HG02588 (cell line): ENCODE data around the gene SLC39A5.
A peak's percentile ranks its signal among the peaks of the same experiment; 100 is the strongest.
"Not testable (repeated sequence)": the region's sequence is repeated elsewhere in the genome, so short reads cannot be mapped to it uniquely, and the experiment has no call there.

ENCODE experiments used
- ATAC-seq: cut with Tn5 transposase; IDR thresholded peaks from one replicate; pipeline ENCODE4 v1.9.1; 2021; ENCODE audit warnings: mild to moderate bottlenecking, moderate library complexity; ENCODE audit not compliant: unreplicated experiment

SLC39A5 gene, protein sequence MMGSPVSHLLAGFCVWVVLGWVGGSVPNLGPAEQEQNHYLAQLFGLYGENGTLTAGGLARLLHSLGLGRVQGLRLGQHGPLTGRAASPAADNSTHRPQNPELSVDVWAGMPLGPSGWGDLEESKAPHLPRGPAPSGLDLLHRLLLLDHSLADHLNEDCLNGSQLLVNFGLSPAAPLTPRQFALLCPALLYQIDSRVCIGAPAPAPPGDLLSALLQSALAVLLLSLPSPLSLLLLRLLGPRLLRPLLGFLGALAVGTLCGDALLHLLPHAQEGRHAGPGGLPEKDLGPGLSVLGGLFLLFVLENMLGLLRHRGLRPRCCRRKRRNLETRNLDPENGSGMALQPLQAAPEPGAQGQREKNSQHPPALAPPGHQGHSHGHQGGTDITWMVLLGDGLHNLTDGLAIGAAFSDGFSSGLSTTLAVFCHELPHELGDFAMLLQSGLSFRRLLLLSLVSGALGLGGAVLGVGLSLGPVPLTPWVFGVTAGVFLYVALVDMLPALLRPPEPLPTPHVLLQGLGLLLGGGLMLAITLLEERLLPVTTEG

DNA sequence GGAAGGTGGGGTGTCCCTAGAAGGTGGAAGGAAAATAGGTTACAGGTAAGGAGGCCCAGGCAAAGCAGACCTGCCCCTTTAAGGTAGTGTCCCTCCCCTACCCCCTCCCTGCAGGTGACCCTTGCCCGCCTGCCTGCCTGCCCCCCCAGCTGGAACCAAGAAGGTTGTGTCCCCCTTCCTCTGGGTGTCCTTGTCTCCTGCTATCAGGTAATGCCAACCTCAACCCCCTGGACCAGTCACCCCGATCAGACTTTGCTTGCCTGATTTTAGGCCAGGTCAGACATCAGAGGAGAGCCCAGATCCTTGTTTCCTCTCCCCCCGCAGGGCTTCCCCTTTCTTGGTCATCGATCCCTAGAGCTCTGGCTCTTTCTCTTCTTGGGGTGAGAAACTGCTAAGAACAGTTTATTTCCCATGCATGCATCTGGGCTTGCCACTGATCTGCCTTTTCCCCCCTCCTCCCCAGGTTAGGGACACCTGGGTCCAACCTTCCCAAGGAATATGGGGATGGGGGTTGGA lies at the start of gene SLC39A5:
SLC39A5 (plus strand) TSS at position 136 of the 516 bp plus-strand sequence. CDS start 1,224 bp downstream, outside the sequence.
- ATAC-seq: no peak

DNA sequence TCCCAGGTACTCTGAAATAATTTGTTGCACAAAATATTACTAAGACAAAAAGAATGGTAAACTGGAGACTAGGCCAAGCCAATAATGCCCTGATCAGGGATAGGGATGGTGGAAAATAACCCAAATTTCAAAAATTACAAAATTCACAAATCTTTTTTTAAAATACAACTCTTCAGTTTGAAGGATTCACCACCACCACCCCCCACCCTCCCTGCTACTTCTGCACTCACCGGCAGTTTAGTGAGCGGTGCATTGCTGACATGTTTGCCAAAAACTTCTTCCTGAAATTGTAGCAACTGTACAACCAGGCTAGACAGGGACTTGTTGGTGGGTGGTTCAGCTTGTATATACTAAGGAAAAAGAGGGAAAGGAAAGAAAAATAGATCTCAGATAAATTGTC lies 42.9 kb upstream of the SLC39A5 start:
- ATAC-seq: no peak

DNA sequence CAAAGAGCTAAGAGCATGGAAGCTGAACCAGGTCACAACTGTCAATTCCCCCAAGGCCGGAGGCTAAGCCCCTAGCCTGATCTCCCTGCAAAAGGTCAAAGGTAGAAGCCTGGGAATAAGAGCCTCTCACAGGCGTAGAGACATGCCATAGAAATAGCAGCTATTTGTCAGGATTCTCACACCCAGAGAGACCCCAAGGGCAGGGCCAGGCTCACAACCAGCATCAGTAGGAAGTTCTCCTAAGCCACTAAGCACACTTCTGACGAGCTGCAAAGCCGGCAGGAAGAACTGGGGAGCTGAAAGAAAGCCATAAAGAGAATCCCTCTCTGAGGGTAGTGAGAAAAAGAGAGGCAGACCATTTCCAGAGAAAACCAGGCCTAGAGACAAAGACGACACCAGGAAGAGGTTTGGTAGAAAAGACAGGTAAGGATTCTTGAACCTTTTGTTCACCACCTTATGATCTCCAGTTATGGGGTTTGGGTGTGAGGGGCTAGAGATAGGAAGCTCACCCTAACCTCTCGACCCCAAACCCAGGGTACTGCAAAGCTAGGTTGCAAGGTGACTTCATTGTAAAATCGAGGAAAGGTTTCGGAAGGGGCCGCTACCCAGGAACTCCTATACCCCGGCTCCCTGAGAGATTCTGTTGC lies 41.6 kb upstream of the SLC39A5 start:
- no peak for ATAC-seq

DNA sequence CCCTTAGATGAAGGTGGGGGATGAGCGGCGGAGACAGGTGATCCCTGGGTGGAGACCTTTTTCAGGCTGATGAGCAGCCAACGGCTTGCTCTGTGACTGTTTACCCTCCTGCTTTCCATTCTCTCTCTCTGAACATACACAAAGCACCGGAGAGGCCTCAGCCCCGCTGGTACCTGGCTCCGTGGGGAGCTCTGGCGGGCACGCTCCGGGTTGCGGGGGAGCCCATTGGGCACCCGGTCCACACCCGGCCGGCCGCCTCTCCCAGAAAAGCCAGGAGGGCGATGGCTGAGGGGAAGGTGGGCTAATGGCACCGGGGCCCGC lies 41.1 kb upstream of the SLC39A5 start:
- ATAC-seq: no peak

DNA sequence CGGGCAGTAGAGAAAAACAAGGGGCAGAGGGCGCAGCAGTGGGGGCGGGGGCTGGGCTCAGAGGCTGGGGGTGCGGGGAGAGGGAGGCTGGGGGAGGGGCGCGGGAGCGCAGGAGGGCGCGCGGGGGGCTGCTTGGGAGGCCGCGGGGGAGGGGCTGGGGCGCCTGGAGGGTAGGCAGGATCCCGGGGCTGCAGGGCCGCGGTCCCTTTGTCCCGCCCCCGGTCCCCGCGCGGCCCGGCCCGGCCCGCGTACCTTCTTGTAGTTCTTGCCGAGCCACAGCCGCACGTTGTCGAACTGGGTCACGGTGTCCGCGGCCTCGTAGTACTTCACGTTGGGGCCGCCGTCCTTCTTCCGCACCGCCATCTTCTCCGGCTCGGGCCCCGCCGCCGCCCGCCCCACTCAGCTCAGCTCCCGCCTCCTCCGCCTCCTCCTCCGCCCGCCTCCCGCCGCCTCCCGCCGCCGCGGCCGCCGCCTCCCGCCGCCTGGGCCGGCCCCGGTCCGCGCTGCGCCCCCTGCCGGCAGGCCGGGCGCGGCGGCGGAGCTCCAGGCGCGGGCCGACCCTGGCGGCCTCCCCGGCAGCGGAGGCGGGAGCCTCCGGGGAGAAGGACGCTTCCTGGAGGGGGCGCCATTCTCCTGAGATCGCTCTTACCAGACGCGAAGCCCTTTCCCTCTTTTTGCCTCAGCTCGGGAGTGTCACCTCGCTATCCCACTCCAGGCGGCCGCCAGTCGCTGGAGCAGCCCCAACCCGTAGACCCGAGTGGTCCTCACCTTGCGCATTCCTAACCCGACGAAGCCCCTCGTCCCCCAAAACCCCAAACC lies 40.5 kb upstream of the SLC39A5 start, which contains the start of gene SMARCC2:
SMARCC2 (minus strand) TSS at position 385 of the 819 bp plus-strand sequence; CDS start at position 363, 22 bp downstream.
- peak; percentile 74 for ATAC-seq

DNA sequence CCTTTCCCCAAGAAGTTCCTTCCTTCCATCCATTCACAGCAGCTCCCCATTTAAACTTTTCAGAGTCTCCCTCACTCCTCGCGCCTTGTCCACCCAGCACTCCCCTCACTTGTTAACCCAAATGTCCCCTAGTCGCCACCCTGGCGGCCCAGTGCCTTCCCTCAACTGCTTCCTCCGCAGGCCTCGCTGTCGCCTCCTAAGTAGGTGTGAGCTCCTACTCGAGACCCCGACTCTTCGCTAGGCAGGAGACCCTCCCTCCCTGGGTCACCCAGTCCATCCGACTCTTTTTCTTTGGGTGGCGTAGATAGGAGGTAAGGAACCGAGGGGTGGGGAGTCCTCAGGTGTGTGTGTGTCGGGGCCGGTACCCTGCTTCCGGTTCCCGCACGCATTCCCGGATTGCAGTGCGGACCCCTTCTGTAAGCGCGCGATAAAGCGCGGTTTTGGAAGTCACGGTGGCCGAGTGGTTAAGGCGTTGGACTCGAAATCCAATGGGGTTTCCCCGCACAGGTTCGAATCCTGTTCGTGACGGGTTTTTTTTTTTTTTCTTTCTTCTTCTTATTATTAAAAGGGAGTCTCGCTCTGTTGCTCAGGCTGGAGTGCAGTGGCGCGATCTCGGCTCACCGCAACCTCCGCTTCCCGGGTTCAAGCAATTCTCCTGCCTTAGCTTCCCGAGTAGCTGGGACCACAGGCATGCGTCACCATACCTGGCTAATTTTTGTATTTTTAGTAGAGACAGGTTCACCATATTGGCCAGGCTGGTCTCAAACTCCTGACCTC lies 39.7 kb upstream of the SLC39A5 start:
- ATAC-seq: peak; percentile 31

DNA sequence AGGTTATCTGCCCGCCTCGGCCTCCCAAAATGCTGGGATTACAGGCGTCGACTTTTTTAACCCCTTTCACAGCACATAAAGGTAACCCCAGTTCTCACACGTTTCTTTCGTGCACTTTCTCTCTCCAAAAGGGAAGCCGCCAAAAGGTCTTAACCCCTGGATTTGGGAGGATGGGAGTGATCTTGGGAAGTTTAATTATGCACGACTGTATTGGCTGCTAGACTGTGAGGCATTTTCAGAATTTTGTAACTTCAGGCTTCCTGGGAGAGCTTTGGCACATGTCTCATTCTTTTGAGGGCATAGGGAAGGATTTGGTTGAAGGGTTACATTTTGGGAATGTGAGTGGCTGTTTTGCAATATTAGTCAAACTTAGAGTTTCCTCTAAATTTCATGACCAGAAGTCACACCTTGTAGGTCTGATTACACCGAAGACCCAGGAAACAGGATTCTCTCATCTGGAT lies 39.1 kb upstream of the SLC39A5 start:
- ATAC-seq: no peak

DNA sequence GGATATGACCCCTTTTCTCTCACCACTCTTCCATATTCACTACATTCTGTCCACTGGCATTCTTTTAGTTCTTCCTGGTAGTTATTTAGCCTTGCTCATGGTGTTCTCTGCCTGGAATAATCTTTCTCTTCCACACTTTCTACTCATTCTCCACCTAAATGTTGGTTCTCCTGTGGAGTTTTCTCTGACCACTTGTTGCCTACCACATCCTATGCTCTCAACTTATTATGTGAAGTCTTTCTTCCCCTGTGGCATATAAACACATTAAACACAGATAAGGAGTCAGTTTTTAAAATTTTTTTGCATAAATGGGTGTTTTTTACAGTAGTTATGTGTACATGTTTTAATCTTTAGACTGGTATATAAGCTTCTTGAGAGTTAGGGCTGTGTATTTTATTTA lies 37.3 kb upstream of the SLC39A5 start:
- ATAC-seq: no peak

DNA sequence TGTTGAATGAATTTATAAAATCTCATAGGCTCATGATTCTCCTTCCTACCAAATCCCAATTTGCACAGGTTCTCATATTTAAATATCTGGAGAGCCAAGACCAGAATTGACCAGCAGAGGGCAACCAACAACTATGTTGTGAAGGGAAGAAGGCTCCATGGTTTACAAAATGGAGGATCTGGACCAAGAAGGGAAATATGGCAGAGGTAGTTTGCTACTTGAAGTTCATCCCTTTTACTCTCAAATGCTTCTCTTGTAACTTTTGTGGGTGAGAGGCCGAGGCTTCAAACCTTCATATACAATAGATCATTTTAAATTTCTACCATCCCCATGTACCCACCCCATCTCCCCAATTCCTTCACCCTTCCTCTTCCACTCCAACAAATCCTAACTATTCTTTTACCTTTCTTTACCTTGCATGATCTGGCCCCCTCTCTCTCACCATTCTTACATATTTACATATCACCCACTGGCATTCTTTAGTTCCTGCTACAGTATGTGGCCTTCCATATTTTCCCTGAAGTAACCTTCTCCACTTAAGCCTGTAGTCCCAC lies 36.7 kb upstream of the SLC39A5 start:
- ATAC-seq: no peak

DNA sequence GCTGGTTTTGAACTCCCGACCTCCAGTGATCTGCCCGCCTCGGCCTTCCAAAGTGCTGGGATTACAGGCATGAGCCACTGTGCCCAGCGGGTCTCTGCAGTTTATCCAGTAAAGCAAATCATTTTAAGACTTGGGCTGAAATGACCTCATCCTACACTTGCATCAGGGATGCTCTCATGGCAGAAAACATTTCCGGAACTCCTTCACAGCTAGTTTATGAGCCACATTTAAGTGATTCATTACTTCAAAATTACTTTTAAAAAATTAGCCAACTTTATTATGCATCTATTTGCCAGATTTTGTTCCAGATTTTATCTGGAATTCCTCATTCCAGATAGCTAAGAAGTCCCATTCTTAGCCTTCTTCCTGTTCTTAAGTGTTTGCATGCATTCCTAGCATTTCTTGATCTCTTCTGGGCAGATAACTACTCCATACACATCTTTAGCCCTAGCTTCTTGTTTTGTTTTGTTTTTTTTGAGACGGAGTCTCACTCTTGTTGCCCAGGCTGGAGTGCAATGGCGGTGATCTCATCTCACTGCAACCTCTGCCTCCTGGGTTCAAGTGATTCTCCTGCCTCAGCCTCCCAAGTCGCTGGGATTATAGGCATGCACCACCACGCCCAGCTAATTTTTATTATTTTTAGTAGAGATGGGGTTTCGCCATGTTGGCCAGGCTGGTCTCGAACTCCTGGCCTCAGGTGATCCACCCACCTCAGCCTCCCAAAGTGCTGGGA lies 32.9 kb upstream of the SLC39A5 start:
- ATAC-seq: not testable (repeated sequence)

DNA sequence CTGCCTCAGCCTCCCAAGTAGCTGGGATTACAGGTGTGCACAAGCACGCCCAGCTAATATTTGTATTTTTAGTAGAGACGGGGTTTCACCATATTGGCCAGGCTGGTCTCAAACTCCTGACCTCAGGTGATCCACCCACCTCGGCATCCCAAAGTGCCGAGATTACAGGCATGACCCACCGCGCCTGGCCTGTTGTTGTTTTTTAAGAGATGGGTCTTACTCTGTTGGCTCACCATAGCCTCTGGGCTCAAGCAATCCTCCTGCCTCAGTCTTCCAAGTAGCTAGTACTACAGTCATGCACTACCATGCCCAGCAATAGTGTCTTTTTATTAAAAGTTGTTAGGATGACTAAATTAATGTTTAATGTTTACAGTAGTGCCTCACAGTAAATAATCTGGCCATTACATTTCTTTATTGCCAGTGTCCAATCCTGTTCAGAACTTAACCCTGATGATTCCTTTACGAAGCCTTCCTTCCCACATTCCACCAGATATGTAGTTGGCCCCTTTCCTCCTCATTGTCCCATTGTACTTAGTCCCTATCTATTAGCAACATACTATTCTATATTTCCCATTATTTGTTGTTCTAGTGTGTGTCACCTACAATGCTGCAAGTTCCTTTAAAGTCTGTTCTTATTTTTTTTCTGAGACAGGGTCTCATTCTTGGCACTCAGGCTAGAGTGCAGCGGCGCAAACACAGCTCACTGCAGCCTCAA lies 31.8 kb upstream of the SLC39A5 start:
- no peak for ATAC-seq

DNA sequence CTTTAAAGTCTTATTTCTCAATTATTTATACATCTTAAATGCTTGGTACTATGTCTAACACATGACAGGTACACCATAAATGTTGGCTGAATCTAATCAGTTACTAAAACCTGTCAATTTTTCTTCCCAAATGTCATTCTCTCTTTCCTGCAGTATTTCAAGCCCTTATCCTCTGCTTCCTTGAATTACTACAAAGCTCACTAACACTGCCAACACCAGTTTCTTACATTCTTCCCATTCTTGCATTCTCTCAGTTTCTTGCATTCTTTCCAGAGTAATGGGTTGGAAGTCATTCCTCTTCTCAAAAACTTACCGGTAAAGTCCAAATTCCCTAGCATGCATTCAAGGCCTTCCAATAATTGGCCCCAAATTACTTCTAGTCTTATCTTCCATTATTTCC lies 31.0 kb upstream of the SLC39A5 start:
- ATAC-seq: no peak

DNA sequence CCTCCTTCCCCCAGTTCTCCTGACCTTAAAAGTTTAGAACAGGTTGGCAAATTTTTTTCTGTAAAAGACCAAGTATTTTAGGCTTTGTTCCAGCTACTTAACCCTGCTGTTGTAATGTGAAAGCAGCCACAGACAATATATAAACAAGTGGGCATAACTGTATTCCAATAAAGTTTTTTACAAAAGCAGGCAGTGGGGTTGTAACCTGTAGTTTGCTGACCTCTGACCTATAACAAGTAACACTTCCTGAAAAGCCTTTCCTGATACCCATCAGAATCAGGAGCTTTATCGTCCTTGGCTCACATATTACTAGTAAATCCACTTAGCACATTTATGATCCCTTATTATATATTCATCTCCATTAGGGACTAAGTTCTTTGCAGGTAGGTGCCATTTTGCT lies 27.5 kb upstream of the SLC39A5 start:
- no peak for ATAC-seq

DNA sequence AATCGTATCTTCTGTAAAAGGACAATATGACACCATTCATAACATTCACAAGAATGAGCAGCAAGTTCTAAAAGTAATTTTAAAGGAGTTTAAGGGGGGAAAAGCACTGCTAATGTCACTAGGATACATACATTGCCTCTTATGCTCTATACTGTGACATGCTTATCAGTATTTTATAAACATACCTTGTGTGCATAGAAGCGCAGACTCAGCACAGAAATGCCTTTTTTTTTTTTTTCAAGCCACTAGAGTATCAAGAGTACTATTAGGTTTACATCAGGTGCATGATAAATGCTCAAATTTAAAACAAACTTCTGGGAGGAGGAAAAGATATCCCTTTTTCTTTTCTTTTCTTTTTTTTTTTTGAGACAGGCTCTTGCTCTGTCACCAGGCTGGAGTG lies 27.0 kb upstream of the SLC39A5 start:
- no peak for ATAC-seq

DNA sequence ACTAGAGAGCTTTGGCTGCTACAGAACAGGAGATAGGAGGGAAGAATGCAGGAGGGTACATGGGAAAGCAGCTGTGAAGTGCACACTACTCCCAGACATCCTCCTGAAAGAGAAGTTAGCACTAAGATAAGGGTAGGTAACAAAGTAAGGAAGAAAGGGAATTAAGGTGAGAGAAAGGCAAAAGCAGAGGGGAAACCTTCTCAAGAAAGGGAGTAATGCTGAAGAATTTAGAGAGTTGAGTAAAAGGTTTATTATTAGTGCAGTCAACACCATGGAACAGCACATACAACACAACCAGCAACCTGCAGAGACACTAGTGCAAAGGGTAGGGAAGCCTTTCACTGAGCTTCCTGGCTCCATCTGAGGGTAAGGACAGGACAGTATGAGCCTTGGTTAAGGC lies 25.6 kb upstream of the SLC39A5 start:
- ATAC-seq: no peak

DNA sequence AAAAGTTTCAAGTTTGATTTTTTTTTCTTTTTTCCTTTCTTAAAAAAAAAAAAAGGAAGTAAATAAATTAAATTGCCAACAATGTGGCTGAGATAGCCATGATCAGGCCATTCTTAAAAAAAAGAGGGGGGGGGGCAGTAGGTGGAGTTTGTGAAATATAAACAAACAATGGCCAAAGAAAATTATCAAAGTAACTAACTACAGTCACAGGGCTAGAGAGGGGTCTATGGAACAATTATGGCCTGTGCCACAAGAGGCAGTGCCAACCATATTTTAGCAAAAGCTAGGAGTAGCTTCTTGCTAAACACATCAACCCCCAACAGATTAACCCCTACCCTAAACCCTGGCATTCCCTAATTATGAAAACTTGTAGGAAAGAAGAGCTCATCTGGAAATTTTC lies 24.4 kb upstream of the SLC39A5 start:
- no peak for ATAC-seq

DNA sequence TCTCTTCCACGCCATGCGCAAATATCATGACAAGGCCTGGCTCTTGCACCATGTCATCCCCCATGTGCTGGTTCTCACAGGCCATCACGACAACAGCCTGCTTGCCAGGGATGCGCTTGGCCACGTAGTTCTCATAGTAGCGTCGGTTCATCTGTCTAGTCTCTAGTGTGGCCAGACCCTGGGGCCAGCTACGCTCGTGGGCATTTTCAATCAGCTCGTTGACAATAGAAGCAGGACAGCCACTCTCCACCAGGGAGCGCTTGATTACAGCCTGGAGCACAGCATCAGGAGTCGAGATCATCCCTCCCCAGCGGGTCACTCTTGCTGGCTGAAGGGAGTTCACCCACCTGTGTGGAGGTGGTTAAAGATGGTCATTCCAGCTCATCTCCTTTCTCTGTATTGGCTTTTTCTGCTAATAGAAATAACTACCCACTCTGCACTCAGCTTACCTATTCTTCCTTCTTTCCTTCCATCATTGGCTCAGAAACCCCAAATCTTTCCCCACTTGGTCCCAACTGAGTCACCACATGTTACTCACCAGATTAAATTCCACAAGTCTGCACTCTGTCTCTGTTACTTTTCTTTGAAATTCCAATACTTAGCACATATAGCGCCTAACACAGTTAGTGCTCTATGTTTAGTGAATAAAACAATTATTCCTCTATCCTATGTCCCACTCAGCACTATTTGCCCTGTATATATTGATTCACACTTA lies 23.2 kb upstream of the SLC39A5 start:
- no peak for ATAC-seq

DNA sequence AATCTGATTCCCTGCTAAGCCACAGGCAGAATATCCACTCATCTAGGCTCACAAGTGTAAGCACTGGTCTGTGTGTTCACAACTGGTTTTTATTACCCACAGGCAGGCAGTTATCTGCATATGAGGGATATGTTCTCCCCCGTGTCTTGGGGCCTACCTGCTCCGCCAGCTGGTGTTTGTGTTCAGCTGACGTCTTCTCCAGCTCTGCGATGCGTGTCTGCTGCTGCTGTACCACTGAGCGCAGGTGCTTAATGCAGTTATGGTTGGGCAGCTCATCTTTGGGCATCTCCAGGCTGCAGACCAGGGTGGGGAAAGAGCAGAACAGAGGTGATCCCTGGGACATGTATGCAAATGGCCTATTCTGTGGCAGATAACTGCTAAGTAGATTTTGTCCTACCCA lies 21.8 kb upstream of the SLC39A5 start:
- no peak for ATAC-seq
